Epithelial cell of prostate (primary cell): ENCODE measurements around the gene PRUNE2.

Experiments
- DNase-seq: peaks from one replicate; pipeline ENCODE4 v3.0.0-alpha.2; 2011; ENCODE audit warnings: low read depth, low spot score
- H3K27ac ChIP-seq: fragments of 450-650 bp; 2 replicates; pipeline ENCODE4 v1.5.1; 2017; ENCODE audit warnings: mild to moderate bottlenecking

Gene PRUNE2

GRCh38 chr9:76643399-76644117 is 262.4 kb downstream of the PRUNE2 start:
- no peak overlapping the region for H3K27ac ChIP-seq
- DNase-seq = no peak

GRCh38 chr9:76642701-76643209 is 263.2 kb downstream of the PRUNE2 start:
- no peak for DNase-seq
- no peak overlapping the region for H3K27ac ChIP-seq

- H3K27ac ChIP-seq = no peak overlapping the region
- DNase-seq = no peak
These were observed 263.8 kb downstream of the PRUNE2 start for GRCh38 chr9:76642074-76642473.

GRCh38 chr9:76638001-76638400 is 267.9 kb downstream of the PRUNE2 start:
- no peak overlapping the region for H3K27ac ChIP-seq
- DNase-seq = no peak

- no peak for DNase-seq
- H3K27ac ChIP-seq = no peak overlapping the region
These were observed 268.5 kb downstream of the PRUNE2 start for GRCh38 chr9:76637416-76637815.

- no peak overlapping the region for H3K27ac ChIP-seq
- DNase-seq = peak; percentile 27
These were observed 271.4 kb downstream of the PRUNE2 start for GRCh38 chr9:76634356-76635054.

DNA sequence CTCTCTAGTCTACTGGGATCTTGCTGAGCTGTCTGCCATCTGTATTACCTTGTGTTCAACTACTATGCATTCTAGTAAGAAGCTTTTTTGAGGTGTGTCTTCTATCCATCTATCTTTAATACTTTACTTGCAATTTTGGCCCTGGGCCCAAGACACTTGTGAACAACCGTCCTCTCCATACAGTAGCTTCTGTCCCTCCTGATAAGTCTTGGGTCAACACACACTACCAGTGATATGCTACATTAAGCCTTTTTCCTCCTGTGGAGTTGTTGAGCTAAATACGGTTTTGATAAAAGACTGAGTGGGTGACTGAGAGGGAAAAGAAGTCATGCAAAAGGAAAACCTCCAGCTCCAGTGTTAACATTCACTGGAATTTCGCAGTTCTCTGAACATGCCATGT is 275.0 kb downstream of the PRUNE2 start:
- no peak for DNase-seq

DNA sequence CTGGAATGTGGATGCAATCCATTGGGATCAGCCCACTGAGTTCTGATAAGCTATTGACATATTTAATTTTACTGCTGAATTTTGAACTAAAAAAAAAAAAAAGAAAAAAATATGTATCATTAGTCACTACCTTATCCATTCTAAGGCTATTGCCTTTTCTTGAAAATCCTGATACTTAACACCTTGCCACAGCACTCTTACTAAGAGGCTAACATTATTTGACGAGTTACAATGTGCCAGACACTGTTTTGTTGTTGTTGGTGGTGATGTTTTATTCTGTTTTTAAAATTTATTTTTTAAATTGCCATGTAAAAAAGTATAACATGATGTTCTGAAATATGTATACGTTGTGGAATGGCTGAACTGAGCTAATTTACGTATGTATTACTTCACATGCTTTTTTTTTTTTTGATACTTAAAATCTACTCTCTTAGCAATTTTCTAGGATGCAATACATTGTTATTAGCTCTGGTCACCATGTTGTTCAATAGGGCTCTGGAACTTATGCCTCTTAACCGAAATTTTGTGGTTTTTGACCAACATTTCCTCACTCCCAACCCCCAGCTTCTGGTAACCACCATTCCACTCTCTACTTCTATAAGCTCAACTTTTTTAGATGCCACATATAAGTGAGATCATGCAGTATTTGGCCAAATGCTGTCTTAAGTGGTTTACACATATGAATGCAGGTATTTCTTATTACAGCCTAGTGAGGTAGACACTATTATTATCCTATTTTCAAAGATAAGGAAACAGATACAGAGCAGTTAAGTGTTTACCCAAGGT is 276.5 kb downstream of the PRUNE2 start:
- no peak for DNase-seq
- H3K27ac ChIP-seq = no peak overlapping the region

More for the DNA sequence above, 275.0 kb downstream of the PRUNE2 start:
- no peak overlapping the region for H3K27ac ChIP-seq

GRCh38 chr9:76628155-76628554 is 277.8 kb downstream of the PRUNE2 start:
- DNase-seq = no peak
- no peak overlapping the region for H3K27ac ChIP-seq

DNA sequence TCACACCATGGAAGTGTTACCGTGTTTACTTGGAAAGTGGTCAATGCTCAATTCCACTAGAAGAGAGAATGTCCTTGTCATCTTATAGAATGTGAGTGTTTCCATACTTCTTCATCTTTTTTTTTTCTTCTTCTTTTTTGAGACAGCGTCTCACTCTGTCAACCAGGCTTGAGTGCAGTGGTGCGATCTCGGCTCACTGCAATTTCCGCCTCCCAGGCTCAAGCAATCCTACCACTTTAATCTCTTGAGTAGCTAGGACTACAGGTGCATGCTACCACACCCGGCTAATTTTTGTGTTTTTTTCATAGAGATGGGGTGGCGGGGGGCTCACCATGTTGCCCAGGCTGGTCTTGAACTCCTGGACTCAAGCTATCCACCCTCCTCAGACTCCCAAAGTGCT is 278.9 kb downstream of the PRUNE2 start:
- no peak for DNase-seq
- no peak overlapping the region for H3K27ac ChIP-seq

DNA sequence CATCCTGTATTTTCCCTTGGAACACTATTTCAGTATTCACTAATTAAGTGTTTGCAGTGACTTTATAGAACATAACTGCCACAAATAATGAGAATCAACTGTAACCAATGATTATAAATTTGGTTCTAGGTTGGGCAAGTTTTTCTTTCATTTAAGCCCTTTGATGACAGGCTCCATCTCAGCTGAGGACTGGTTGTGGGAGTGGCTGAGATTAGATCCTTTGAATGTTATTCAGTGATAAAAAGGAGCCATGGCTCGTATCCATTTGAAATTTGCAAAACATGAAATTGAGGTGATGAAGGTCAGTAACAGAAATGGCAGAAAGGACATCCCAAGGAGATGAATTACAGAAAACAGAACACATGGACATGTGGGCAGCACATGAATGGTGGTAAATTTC is 279.8 kb downstream of the PRUNE2 start:
- H3K27ac ChIP-seq = no peak overlapping the region
- no peak for DNase-seq

DNA sequence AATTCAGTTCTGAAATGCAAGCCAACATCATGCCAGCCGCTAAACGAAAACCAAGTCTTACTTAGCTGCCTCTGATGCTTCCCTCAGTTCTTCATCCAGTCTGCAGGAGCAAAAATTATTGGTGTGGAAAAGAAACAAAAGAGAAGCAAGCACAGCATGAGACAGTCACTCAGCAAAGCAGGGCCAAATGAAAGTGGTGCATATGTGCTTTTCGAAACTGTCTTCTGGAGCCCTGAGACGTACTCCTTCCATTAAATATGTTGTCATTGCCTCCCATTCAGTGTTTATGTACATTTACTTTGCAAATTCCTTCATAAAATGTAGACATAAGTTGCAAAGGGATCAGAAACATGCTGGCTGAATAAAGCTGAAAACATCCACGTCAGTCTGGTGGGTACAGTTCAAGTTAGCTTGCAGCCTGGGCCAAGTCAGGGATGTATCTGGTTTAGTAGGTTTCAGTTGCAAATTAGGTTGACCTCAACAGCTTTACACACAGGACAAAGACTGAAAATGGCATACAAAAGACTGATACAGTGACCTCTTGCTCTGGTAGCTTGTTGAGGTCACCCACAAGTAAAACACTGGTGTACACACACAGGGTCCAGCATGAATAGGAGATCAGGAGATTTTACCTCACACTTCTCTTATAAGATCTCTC is 281.4 kb downstream of the PRUNE2 start:
- no peak overlapping the region for H3K27ac ChIP-seq
- DNase-seq = no peak

DNA sequence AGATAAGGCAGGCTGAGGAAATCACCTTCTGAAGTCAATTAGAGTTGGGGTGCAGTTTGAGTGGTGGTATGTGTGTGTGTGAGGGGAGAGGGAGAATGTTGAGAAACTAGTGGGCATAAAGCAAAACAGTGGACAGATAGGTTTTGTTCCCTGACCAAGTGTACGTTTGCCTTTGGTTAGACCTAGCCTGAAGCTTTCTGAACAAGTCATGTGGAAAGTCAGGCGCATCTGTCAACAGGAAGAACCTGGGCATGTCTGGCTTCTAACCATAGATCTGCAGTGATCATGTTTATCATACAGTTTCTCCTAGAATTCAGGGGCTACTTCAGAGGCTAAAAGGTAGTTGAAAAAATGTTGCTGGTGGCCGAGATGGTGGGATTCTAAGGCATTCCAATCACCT is 284.9 kb downstream of the PRUNE2 start:
- no peak overlapping the region for H3K27ac ChIP-seq
- DNase-seq = no peak

- DNase-seq = no peak
- H3K27ac ChIP-seq = no peak overlapping the region
These were observed 285.3 kb downstream of the PRUNE2 start for GRCh38 chr9:76620581-76620980.

DNA sequence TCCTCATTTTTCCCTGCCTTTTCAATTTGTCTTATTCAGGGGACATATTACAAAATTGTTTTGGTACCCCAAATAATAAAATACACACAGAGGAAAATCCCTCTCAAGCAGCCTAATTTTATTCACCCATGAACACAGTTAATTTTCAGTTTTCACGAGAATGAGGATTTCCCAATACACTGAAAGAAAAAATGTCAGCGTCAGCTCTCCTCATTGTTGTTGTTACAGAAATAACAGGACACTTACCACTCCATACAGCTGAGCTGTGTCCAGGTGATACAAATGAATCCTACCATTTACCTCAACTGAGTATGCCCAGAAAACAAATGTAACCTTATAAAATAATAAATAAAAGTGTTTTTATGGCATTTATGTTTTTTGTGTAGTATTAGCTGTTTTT is 286.3 kb downstream of the PRUNE2 start:
- H3K27ac ChIP-seq = no peak overlapping the region
- DNase-seq = no peak

- H3K27ac ChIP-seq = no peak overlapping the region
- DNase-seq = no peak
These were observed 286.7 kb downstream of the PRUNE2 start for GRCh38 chr9:76619197-76619596.

GRCh38 chr9:76618762-76619161 is 287.2 kb downstream of the PRUNE2 start:
- H3K27ac ChIP-seq = no peak overlapping the region
- DNase-seq = no peak

DNA sequence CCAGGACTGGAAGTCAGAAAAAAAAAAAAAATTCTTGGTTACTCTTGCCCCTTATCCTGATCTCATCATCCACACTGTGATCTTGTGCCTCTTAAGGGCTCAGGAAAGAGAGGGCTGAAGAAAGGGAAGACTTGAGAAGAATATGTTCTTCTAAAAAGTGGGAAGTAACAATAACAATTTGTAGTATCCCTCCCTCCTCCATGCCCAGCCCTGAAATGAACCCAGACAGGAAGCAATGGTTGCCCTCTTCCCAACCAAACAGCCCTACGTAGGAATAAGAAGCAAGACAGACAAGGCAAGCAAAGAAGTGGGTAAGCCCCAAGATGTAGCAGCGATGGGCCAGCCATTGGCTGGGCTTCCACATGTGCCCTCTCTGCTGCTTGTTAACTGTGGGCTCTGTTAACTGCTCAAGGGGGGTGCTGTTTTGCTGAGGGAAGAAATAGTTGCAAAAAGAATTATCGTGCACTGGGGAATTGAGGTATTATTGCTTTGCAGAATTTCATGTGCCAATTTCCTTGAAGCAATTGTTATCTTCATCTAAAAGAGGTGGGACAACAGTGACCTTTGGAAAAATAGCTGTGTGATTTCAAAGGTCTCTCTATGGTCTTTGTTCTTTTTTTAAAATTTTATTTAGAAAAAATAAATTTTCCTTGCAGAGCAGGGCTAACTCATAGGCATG is 288.3 kb downstream of the PRUNE2 start:
- DNase-seq = no peak

GRCh38 chr9:76616780-76617179 is 289.1 kb downstream of the PRUNE2 start:
- no peak overlapping the region for H3K27ac ChIP-seq
- DNase-seq = no peak

More for the DNA sequence above, 288.3 kb downstream of the PRUNE2 start:
- no peak overlapping the region for H3K27ac ChIP-seq

DNA sequence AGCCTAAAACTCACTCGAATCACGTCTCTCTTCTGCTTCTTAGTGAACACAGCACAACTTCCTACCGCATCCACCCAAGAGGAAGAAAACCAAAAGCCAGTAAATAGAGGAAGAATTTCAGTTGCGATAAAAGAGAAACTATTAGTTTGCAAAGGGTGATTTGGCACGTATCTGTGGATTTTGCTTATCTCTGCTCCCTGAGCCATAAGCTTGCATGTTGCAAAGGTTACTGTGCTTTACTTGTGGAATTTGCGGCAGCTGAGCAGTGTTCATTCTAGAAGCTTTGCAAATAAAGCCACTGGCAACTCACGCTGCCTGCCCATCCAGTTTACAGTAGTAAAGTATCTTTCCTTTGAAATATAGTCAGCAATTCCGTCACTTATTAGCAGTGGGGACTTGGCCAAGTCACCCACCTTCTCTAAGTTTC is 290.7 kb downstream of the PRUNE2 start:
- H3K27ac ChIP-seq = no peak overlapping the region
- no peak for DNase-seq
